Ovary (tissue), 3 donors: ENCODE results near the gene VMP1.
"Not testable (repeated sequence)": the region's sequence is repeated elsewhere in the genome, so short reads cannot be mapped to it uniquely, and the experiment has no call there.

Experiments
- CTCF ChIP-seq, 3 donors: fragments of 450-650 bp in 2 of 3; fragments of 200-600 bp in 1 of 3; IDR thresholded peaks; one replicate each; pipeline versions ENCODE4 v1.5.1 to v1.8.0; 2016 to 2022; ENCODE audit warnings: antibody characterized with exemption in 3 of 3, mild to moderate bottlenecking in 1 of 3
- EP300 ChIP-seq: sonication (generic); formaldehyde crosslinking; IDR thresholded peaks from one replicate; pipeline ENCODE4 v1.6.1; 2017; ENCODE audit warnings: antibody characterized with exemption
- donor health status: DM: no; HTN: no; CAD: no.

DNA sequence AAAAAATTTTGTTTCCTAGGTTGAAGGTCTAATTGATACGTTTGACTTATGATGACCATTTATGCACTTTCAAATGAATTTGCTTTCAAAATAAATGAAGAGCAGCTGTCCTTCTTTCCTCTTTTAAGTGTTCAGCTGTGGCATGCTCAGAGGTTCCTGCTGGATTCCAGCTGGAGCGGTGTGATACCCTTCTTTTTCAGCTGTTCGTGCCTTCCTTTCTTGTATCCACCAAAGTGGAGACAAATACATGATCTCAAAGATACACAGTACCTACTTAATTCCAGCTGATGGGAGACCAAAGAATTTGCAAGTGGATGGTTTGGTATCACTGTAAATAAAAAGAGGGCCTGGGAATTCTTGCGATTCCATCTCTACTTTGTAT, 134.4 kb downstream of the VMP1 start:
- not testable (repeated sequence) for TF ChIP-seq CTCF (IDR thresholded peaks at IDR 0.05); EP300
